ENCODE results near the gene UBN2. TPM values are rescaled to one million over a fixed set of nuclear protein-coding genes. Genes with fewer than 3 reads are reported as not detected.

UBN2 gene
- total RNA-seq: 10 to 100 TPM; 14.1 to 20.2 (median 16.0) TPM
- 3.1 TPM for polyA plus RNA-seq
- long read RNA-seq, donor 1, partial matches to known transcripts: 1 of 4 reads
- long read RNA-seq, donor 1, other reads (novel, unspliced or antisense): 3 of 4 reads
- long read RNA-seq, donor 2, partial matches to known transcripts: 0 of 1 reads
- long read RNA-seq, donor 2, other reads (novel, unspliced or antisense): 1 of 1 reads
- long read RNA-seq, donor 3, partial matches to known transcripts: 4 of 4 reads
- long read RNA-seq, donor 3, other reads (novel, unspliced or antisense): 0 of 4 reads
- long read RNA-seq, donor 4, partial matches to known transcripts: 1 of 2 reads
- long read RNA-seq, donor 4, other reads (novel, unspliced or antisense): 1 of 2 reads

DNA sequence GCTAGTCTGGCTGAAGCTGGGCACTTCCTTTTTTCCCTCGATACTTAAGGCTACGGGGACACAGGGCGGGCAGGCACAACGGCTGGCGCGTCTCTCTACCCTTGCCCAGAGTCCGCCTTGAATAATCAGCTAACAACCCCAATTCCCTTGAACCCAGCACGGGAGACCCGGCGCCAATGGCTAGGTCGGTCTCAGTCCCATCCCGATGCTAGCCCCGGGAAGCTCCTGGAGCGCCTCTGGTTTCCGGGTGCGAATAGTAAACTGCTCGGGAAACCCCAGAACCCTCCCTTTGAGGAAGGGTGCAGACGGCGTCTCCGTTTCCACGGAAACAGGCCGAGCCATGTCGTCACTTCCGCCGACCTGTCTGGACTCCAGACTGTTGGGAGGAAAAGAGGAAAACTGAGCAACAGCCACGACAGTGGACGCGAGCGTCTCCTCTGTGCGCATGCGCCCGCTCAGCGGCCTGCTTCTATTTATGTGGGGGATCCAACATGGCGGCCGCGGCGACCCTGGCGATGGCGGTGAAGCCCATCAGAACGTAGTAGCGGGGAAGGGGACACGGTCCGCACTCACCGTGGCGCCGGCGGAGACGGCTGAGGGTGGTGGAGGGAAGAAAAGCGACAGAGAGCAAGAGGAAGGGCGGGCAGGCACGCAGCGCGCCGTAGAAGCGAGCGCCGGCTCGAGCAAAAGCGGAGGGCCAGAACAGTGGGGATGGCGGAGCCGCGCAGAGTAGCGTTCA, at the start of gene UBN2:
Gene UBN2 (plus strand): TSS at position 464 of the 739 bp plus-strand sequence. CDS start 248 bp downstream, at position 712.
- Histone ChIP-seq H3K4me3 (ENCODE audit: low read length) (peak within 1 kb of the TSS; percentile 77), H3K9me3 (ENCODE audit: control insufficient read depth, low read length) (no peaks in the 10 kb centered on the region), H3K4me1 (ENCODE audit: control insufficient read depth, insufficient read depth, low read length) (no peaks in the 10 kb centered on the region), H3K27me3 (ENCODE audit: control insufficient read depth, insufficient read depth) (no peaks in the 10 kb centered on the region), H3K27ac (ENCODE audit: low read length) (peak within 1 kb of the TSS; percentile 76)
- ATAC-seq (peak; percentile 99), DNase-seq (peak; percentile 97 to 99 (median 98))
- intact Hi-C loops (cut with DNase I): no loop called here
- WGBS: under 1% methylated on average over 63 of the region's 63 CpGs

DNA sequence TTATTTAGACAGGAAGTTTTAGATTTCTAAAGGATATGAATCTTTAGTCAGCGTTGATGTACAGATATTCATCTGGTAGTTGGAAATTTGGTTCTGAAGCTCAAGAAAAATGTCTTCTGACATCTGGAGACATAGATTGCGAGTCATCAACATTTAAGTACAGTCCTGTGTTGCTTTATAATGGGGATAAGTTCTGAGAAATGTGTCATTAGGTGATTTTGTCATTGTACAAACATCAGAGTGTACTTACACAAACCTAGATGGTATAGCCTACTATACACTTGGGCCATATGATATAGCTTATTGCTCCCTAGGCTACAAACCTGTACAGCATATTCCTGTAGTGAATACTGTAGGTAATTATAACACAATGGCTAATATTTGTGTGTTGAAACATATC, 49.6 kb upstream of the UBN2 start:
- Histone ChIP-seq H3K9me3 (ENCODE audit: control insufficient read depth, low read length) (no peaks in the 10 kb centered on the region), H3K27me3 (ENCODE audit: control insufficient read depth, insufficient read depth) (no peaks in the 10 kb centered on the region), H3K4me3 (ENCODE audit: low read length) (no peak overlapping the region), H3K4me1 (ENCODE audit: control insufficient read depth, insufficient read depth, low read length) (no peaks in the 10 kb centered on the region), H3K27ac (ENCODE audit: low read length) (no peak overlapping the region)
- no peak for DNase-seq
- intact Hi-C loops (cut with DNase I): no loop called here
- WGBS: 96% methylated on average over 2 of the region's 2 CpGs
- ATAC-seq: no peak

GRCh38 chr7:139182363-139182762, 48.7 kb upstream of the UBN2 start:
- Histone ChIP-seq H3K4me1 (ENCODE audit: control insufficient read depth, insufficient read depth, low read length) (no peaks in the 10 kb centered on the region), H3K9me3 (ENCODE audit: control insufficient read depth, low read length) (no peaks in the 10 kb centered on the region), H3K27me3 (ENCODE audit: control insufficient read depth, insufficient read depth) (no peaks in the 10 kb centered on the region), H3K4me3 (ENCODE audit: low read length) (no peak overlapping the region), H3K27ac (ENCODE audit: low read length) (no peak overlapping the region)
- ATAC-seq: no peak
- WGBS: 30% methylated on average over 1 of the region's 1 CpG
- intact Hi-C loops (cut with DNase I): no loop called here
- DNase-seq: no peak

GRCh38 chr7:139183251-139183650, 47.8 kb upstream of the UBN2 start:
- Histone ChIP-seq H3K4me3 (ENCODE audit: low read length) (no peak overlapping the region), H3K27ac (ENCODE audit: low read length) (no peak overlapping the region), H3K27me3 (ENCODE audit: control insufficient read depth, insufficient read depth) (no peaks in the 10 kb centered on the region), H3K9me3 (ENCODE audit: control insufficient read depth, low read length) (no peaks in the 10 kb centered on the region), H3K4me1 (ENCODE audit: control insufficient read depth, insufficient read depth, low read length) (no peaks in the 10 kb centered on the region)
- ATAC-seq: no peak
- no peak for DNase-seq
- 58% methylated on average over 2 of the region's 2 CpGs for WGBS
- intact Hi-C loops (cut with DNase I): no loop called here

DNA sequence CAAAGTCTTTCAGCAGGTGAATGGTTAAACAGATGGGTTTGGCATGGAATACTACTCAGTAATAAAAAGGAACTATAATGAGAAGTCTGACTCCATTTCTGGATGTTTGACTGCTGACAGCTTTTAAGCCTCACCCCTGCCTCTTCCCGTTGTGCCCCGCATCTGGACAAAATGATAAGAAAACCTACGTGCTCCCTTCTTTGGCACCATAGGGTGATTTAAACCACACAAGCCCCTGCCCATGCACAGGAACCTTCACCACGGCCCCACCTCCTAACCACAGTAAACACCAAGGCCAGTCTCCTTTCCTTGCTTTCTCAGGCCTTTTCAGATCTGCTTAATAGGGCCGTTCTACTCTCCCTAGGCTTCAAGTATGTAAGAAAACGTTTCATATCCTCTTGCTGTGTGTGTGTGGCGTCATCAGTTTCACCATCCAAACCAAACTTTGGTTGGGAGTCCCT, 47.1 kb upstream of the UBN2 start:
- DNase-seq (no peak), ATAC-seq (no peak)
- H3K9me3 ChIP-seq (ENCODE audit: control insufficient read depth, low read length): no peaks in the 10 kb centered on the region
- intact Hi-C loops (cut with DNase I): no loop called here
- H3K27ac ChIP-seq (ENCODE audit: low read length): no peak overlapping the region
- no peaks in the 10 kb centered on the region for H3K27me3 ChIP-seq (ENCODE audit: control insufficient read depth, insufficient read depth)
- H3K4me1 ChIP-seq (ENCODE audit: control insufficient read depth, insufficient read depth, low read length): no peaks in the 10 kb centered on the region
- 76% methylated on average over 7 of the region's 7 CpGs for WGBS
- H3K4me3 ChIP-seq (ENCODE audit: low read length): no peak overlapping the region

- H3K4me1 ChIP-seq (ENCODE audit: control insufficient read depth, insufficient read depth, low read length): no peaks in the 10 kb centered on the region
- no peak for ATAC-seq
- no peak overlapping the region for H3K4me3 ChIP-seq (ENCODE audit: low read length)
- no peak for DNase-seq
- no peak overlapping the region for H3K27ac ChIP-seq (ENCODE audit: low read length)
- 98% methylated on average over 2 of the region's 2 CpGs for WGBS
- no peaks in the 10 kb centered on the region for H3K27me3 ChIP-seq (ENCODE audit: control insufficient read depth, insufficient read depth)
- H3K9me3 ChIP-seq (ENCODE audit: control insufficient read depth, low read length): no peaks in the 10 kb centered on the region
- intact Hi-C loops (cut with DNase I): no loop called here
These were observed 44.9 kb upstream of the UBN2 start for GRCh38 chr7:139186146-139186545.

GRCh38 chr7:139189357-139189756, 41.7 kb upstream of the UBN2 start:
- no peak overlapping the region for H3K27ac ChIP-seq (ENCODE audit: low read length)
- H3K4me3 ChIP-seq (ENCODE audit: low read length): no peak overlapping the region
- DNase-seq: no peak
- ATAC-seq: no peak
- no peaks in the 10 kb centered on the region for H3K9me3 ChIP-seq (ENCODE audit: control insufficient read depth, low read length)
- WGBS: 96% methylated on average over 3 of the region's 3 CpGs
- H3K4me1 ChIP-seq (ENCODE audit: control insufficient read depth, insufficient read depth, low read length): no peaks in the 10 kb centered on the region
- no peaks in the 10 kb centered on the region for H3K27me3 ChIP-seq (ENCODE audit: control insufficient read depth, insufficient read depth)
- intact Hi-C loops (cut with DNase I): no loop called here

DNA sequence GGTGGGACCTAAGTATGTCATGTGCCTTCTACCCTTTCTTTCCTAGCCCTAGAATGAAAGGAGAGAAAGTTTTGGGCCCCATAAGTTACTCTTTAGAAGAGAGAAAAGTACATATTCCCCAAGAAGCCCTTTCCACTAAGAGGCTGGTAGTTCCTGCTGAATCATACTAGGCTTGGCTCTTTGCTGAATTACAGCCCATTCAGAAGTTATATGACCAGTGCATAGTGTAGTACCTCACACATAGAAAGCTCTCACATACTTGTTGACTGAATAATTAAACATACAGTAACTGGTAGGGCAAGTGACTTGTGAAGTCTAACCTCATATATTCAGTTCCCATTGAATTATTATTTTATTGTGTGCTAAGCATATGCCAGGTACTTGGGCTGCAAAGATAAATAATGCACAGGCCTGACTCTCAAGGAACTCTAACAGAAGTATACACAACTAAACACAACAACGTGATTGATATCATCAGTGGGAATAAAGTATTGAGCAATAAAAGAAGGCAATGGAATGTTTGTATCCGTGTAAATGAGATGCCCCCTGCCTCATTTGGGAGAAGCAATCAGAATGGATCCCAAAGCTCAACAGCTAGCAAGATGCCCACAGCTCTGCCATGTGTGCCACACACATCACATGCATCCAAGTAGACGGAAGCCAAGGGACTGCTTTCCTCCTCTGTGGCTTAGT, 38.9 kb upstream of the UBN2 start:
- Histone ChIP-seq H3K27ac (ENCODE audit: low read length) (no peak overlapping the region), H3K4me1 (ENCODE audit: control insufficient read depth, insufficient read depth, low read length) (no peaks in the 10 kb centered on the region), H3K27me3 (ENCODE audit: control insufficient read depth, insufficient read depth) (no peaks in the 10 kb centered on the region), H3K9me3 (ENCODE audit: control insufficient read depth, low read length) (no peaks in the 10 kb centered on the region), H3K4me3 (ENCODE audit: low read length) (no peak overlapping the region)
- intact Hi-C loops (cut with DNase I): no loop called here
- DNase-seq (no peak), ATAC-seq (no peak)
- WGBS: 92% methylated on average over 3 of the region's 3 CpGs

DNA sequence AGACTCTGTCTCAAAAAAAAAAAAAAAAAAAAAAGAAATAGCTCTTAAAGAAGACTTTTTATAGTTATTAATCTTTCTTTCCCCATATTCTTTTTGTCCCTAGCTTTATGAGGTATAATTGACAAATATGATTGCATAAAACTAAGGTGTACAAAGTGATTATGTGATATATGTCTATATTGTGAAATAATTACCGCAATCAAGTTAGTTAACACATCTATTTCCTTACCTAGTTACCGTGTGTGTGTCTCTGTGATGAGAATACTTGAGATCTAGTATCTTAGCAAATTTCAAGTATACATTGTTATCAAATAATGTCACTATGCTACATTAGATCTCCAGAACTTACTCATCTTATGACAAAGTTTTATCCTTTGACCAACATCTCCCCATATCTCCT, 30.7 kb upstream of the UBN2 start:
- no peak for DNase-seq
- 86% methylated on average over 2 of the region's 2 CpGs for WGBS
- no peaks in the 10 kb centered on the region for H3K27me3 ChIP-seq (ENCODE audit: control insufficient read depth, insufficient read depth)

DNA sequence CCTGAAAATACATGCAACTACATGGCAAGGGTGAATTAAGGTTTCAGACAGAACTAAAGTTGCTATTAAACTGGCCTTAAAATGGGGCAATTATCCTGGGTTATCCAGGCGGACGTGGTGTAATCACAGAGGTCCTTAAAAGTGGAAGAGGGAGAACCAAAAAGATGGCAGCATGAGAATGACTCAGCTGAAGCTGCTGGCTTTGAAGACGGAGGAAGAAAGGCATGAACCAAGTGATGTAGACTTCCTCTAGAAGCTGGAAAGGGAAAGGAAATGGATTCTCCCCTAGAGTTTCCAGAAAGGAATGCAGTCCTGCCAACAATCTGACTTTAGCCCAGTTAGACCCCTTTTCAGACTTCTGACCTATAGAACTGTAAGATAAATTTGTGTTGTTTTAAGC, 27.0 kb upstream of the UBN2 start:
- intact Hi-C loops (cut with DNase I): no loop called here

More for the DNA sequence above, 30.7 kb upstream of the UBN2 start:
- no peak overlapping the region for H3K4me3 ChIP-seq (ENCODE audit: low read length)
- ATAC-seq: no peak
- intact Hi-C loops (cut with DNase I): no loop called here
- H3K27ac ChIP-seq (ENCODE audit: low read length): no peak overlapping the region
- H3K4me1 ChIP-seq (ENCODE audit: control insufficient read depth, insufficient read depth, low read length): no peaks in the 10 kb centered on the region
- no peaks in the 10 kb centered on the region for H3K9me3 ChIP-seq (ENCODE audit: control insufficient read depth, low read length)

DNA sequence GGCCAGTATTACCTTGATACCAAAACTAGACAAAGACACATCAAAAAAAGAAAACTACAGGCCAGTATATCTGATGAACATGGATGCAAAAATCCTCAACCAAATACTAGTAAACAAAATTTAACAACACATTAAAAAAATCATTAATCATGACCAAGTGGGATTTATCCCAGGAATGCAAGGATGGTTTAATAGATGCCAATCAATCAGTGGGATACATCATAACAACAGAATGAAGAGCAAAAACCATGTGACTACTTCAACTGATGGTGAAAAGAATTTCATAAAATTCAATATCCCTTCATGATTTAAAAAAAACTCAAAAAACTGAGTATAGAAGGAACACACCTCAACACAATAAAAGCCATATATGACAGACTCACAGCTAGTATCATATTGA, 25.2 kb upstream of the UBN2 start:
- intact Hi-C loops (cut with DNase I): no loop called here
- no peak for ATAC-seq
- Histone ChIP-seq H3K27ac (ENCODE audit: low read length) (no peak overlapping the region), H3K27me3 (ENCODE audit: control insufficient read depth, insufficient read depth) (no peaks in the 10 kb centered on the region), H3K9me3 (ENCODE audit: control insufficient read depth, low read length) (no peaks in the 10 kb centered on the region), H3K4me1 (ENCODE audit: control insufficient read depth, insufficient read depth, low read length) (no peaks in the 10 kb centered on the region), H3K4me3 (ENCODE audit: low read length) (no peak overlapping the region)
- no peak for DNase-seq

More for the DNA sequence above, 27.0 kb upstream of the UBN2 start:
- no peak for ATAC-seq
- Histone ChIP-seq H3K9me3 (ENCODE audit: control insufficient read depth, low read length) (no peaks in the 10 kb centered on the region), H3K27ac (ENCODE audit: low read length) (no peak overlapping the region), H3K4me1 (ENCODE audit: control insufficient read depth, insufficient read depth, low read length) (no peaks in the 10 kb centered on the region), H3K4me3 (ENCODE audit: low read length) (no peak overlapping the region), H3K27me3 (ENCODE audit: control insufficient read depth, insufficient read depth) (no peaks in the 10 kb centered on the region)
- DNase-seq: no peak
- WGBS: 72% methylated on average over 3 of the region's 3 CpGs

Measured in right cardiac atrium (tissue), 5 donors.